ENCODE data around the gene ZNF783.

- no peak for TF ChIP-seq CTCF (IDR thresholded peaks at IDR 0.05)
- no peak for TF ChIP-seq EP300 (IDR thresholded peaks at IDR 0.05)
- no peak for TF ChIP-seq POLR2AphosphoS5 (IDR thresholded peaks at IDR 0.05)
- no peak for TF ChIP-seq POLR2A (IDR thresholded peaks at IDR 0.05)
These were observed 40.2 kb downstream of the ZNF783 start for GRCh38 chr7:149302222-149302621.

Data from suprapubic skin (tissue), 4 donors.